K562 (cell line): Measurements from ENCODE around the gene LTBP4. TPM values are rescaled to one million over a fixed set of nuclear protein-coding genes. Genes with fewer than 3 reads are reported as not detected.

Source experiments
- ARNT ChIP-seq, 2 experiments: fragments of 450-650 bp; IDR thresholded peaks; 2 replicates each; pipeline ENCODE4 v1.6.1; 2016; ENCODE audit warnings: mild to moderate bottlenecking in 1 of 2
- C11orf30 ChIP-seq: fragments of 450-650 bp; IDR thresholded peaks from 2 replicates; pipeline ENCODE4 v1.6.1; 2016; ENCODE audit warnings: low read depth, mild to moderate bottlenecking
- CLOCK ChIP-seq: fragments of 250-450 bp; sonication (Bioruptor Pico); IDR thresholded peaks from 2 replicates; pipeline ENCODE4 v1.4.0; 2020; ENCODE audit warnings: mild to moderate bottlenecking, moderate library complexity, borderline replicate concordance
- ETV1 ChIP-seq: fragments of 450-650 bp; conservative IDR thresholded peaks from 2 replicates; pipeline ENCODE4 v1.6.1; 2016; ENCODE audit warnings: missing genetic modification characterization, control low read depth, low read depth, missing compliant biosample characterization
- HNRNPLL ChIP-seq: fragments of 200-400 bp; formaldehyde crosslinking; IDR thresholded peaks from 2 replicates; pipeline ENCODE4 v1.6.1; 2017; ENCODE audit warnings: low read length, low read depth, mild to moderate bottlenecking; ENCODE audit not compliant: poor library complexity, severe bottlenecking
- KAT8 ChIP-seq: fragments of 450-650 bp; IDR thresholded peaks from 2 replicates; pipeline ENCODE4 v1.6.1; 2016; ENCODE audit warnings: low read depth, mild to moderate bottlenecking
- MAFK ChIP-seq: IDR thresholded peaks from 2 replicates; pipeline ENCODE4 v1.6.1; 2011; ENCODE audit warnings: low read length, improper control_type of control experiment
- MAX ChIP-seq: sonication (generic); formaldehyde crosslinking; IDR thresholded peaks from 2 replicates; pipeline ENCODE4 v1.9.0; 2022; ENCODE audit warnings: mild to moderate bottlenecking, missing genetic modification reagents
- NFIX ChIP-seq: fragments of 250-450 bp; sonication (Bioruptor Pico); IDR thresholded peaks from 2 replicates; pipeline ENCODE4 v1.4.0; 2020; ENCODE audit warnings: low read depth, mild to moderate bottlenecking, moderate library complexity
- NFRKB ChIP-seq: fragments of 450-650 bp; IDR thresholded peaks from 2 replicates; pipeline ENCODE4 v1.6.1; 2016; ENCODE audit warnings: low read depth
- NFYB ChIP-seq: IDR thresholded peaks from 2 replicates; pipeline ENCODE4 v1.6.1; 2011; ENCODE audit warnings: mild to moderate bottlenecking, moderate library complexity; ENCODE audit not compliant: insufficient read length; ENCODE audit errors: extremely low read depth
- RB1 ChIP-seq: fragments of 450-650 bp; IDR thresholded peaks from 2 replicates; pipeline ENCODE4 v1.6.1; 2017; ENCODE audit warnings: low read depth, mild to moderate bottlenecking
- SIN3B ChIP-seq: fragments of 450-650 bp; IDR thresholded peaks from 2 replicates; pipeline ENCODE4 v1.6.1; 2017; ENCODE audit warnings: low read depth, mild to moderate bottlenecking, moderate library complexity
- SOX6 ChIP-seq: fragments of 450-650 bp; IDR thresholded peaks from 2 replicates; pipeline ENCODE4 v1.6.1; 2014; ENCODE audit warnings: mild to moderate bottlenecking
- TCFL5 ChIP-seq: fragments of 250-450 bp; sonication (Bioruptor Pico); conservative IDR thresholded peaks from 2 replicates; pipeline ENCODE4 v1.6.1; 2021; ENCODE audit warnings: mild to moderate bottlenecking, moderate library complexity, matching md5 sums
- TEAD4 ChIP-seq, 2 experiments: sonication (generic) in 1 of 2; formaldehyde crosslinking in 1 of 2; IDR thresholded peaks; 2 replicates each; pipeline versions ENCODE4 v1.6.1 to v1.8.0; 2012 to 2022; ENCODE audit warnings: borderline replicate concordance in 1 of 2, inconsistent platforms in 1 of 2, low read length in 1 of 2, mild to moderate bottlenecking in 1 of 2, missing genetic modification reagents in 1 of 2
- THRAP3 ChIP-seq: fragments of 450-650 bp; IDR thresholded peaks from 2 replicates; pipeline ENCODE4 v1.6.1; 2016; ENCODE audit warnings: mild to moderate bottlenecking, inconsistent platforms, borderline replicate concordance
- ZNF445 ChIP-seq: fragments of 250-450 bp; sonication (Bioruptor Pico); IDR thresholded peaks from 2 replicates; pipeline ENCODE4 v1.4.0; 2020; ENCODE audit warnings: low read depth, mild to moderate bottlenecking, moderate library complexity
- ZNF507 ChIP-seq: conservative IDR thresholded peaks from 2 replicates; pipeline ENCODE4 v1.6.1; 2017; ENCODE audit warnings: missing genetic modification characterization, missing compliant biosample characterization
- ZNF584 ChIP-seq: fragments of 200-800 bp; sonication (Bioruptor generic); IDR thresholded peaks from 2 replicates; pipeline ENCODE4 v1.6.1; 2016; ENCODE audit warnings: low read depth, mild to moderate bottlenecking, missing genetic modification characterization, missing compliant biosample characterization
- ZNF668 ChIP-seq: fragments of 250-450 bp; sonication (Bioruptor Pico); IDR thresholded peaks from 2 replicates; pipeline ENCODE4 v1.8.0; 2022; ENCODE audit warnings: mild to moderate bottlenecking, inconsistent platforms
- ZNF780A ChIP-seq: fragments of 250-450 bp; sonication (Bioruptor Pico); IDR thresholded peaks from 2 replicates; pipeline ENCODE4 v1.5.0; 2021; ENCODE audit warnings: mild to moderate bottlenecking
- polyA plus RNA-seq, 8 experiments: library from polyadenylated mRNA; depleted of rRNA in 4 of 8; stranded (reverse) in 5 of 8; unstranded in 3 of 8; fragments of >200 nt; fragmentation: Nextera tagmentation in 2 of 8; fragmentation: Illumina TruSeq in 1 of 8; extraction: Ambion mirVana in 2 of 8; extraction: Trizol in 1 of 8; gene quantifications; 2 replicates each; pipeline versions ENCODE4 v1.2.1 to v1.2.3, GENCODE V29; 2011 to 2014; ENCODE audit warnings: inconsistent platforms in 1 of 8, missing spikeins in 1 of 8
- total RNA-seq, 7 experiments: library from RNA; depleted of rRNA in 6 of 7; stranded (reverse); fragments of >200 nt in 6 of 7; fragmentation: Illumina TruSeq in 2 of 7; extraction: Trizol in 2 of 7; gene quantifications; 2 replicates each; pipeline versions ENCODE4 v1.2.1 to v1.2.3, GENCODE V29; 2011 to 2021; ENCODE audit warnings: low replicate concordance in 1 of 7
- TF ChIP-seq, protein P1 (sequence below): fragments of 250-450 bp; sonication (Bioruptor Pico); IDR thresholded peaks from 2 replicates; pipeline ENCODE4 v1.9.0; 2021; ENCODE audit warnings: mild to moderate bottlenecking
- TF ChIP-seq, protein P2 (sequence below): fragments of 450-650 bp; IDR thresholded peaks from 2 replicates; pipeline ENCODE4 v1.6.1; 2018; ENCODE audit warnings: mild to moderate bottlenecking, low read depth; ENCODE audit not compliant: partially characterized antibody

Gene LTBP4
- total and polyA plus RNA-seq, 9 of the 15 experiments (the other 6 are each of a cell fraction or from before 2014, with no cell fraction given) = 0.35 to 160 (median 31.6) TPM

DNA sequence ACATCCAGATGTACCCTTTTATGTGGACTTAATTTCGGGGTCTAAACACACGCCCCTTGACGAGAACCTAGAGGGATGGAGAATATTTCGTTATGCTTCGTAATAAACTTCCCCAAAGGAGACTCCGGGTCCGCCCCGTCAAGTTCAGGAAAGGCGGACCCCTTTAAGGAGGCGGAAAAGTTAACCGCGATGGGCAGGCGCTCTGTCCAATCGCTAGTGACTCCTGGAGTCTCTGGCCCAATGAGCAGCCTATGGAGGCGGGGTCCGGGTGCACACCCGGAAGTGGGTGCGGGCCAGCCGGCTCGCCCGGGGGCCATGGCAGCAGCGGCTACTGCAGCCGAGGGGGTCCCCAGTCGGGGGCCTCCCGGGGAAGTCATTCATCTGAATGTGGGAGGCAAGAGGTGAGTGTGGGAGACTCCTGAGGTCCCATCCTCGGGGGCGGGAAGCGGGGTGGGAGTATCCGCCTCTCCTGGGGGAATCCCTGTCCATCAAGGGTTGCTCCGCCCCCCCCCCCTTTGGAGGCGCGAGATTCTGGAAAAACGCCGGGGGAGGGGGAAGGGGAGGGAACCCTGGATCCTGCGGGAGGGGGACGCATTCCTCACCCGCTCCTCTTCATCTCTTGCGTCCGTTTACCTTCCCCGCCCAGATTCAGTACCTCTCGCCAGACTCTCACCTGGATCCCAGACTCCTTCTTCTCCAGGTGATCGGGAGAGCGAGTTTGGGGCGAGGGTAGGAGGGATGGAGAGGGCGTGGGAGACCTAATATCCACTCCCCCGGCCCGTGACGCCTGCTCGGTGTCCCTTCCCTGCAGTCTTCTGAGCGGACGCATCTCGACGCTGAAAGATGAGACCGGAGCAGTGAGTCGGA lies 24.4 kb upstream of the LTBP4 start, which contains the start of gene SHKBP1 (continued):
- TF ChIP-seq ZNF668 (CRISPR knock-in tag) (no peak), NFRKB (no peak), NFYB (peak; percentile 98), THRAP3 (no peak), ZNF507 (no peak), MAX (no peak), TEAD4 (IDR thresholded peaks at IDR 0.05; ENCODE audit: low read length) (no peak; the same call in 1 of the 2 replicates), TEAD4 (CRISPR knock-in tag; IDR thresholded peaks at IDR 0.05; ENCODE audit: borderline replicate concordance) (no peak), ZNF445 (no peak), ZNF780A (CRISPR knock-in tag) (no peak), C11orf30 (no peak), CLOCK (CRISPR knock-in tag) (no peak), NFIX (CRISPR knock-in tag) (no peak), SIN3B (no peak), KAT8 (no peak), ETV1 (tag) (no peak), RB1 (no peak; the same call in 1 of the 2 replicates), TCFL5 (CRISPR knock-in tag) (no peak), ARNT (IDR thresholded peaks at IDR 0.05) (no peak), MAFK (no peak), SOX6 (no peak), HNRNPLL (no peak), ZNF584 (no peak)
- TF ChIP-seq, protein P1, sequence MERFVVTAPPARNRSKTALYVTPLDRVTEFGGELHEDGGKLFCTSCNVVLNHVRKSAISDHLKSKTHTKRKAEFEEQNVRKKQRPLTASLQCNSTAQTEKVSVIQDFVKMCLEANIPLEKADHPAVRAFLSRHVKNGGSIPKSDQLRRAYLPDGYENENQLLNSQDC (CRISPR knock-in tag) = no peak
- TF ChIP-seq, protein P2, sequence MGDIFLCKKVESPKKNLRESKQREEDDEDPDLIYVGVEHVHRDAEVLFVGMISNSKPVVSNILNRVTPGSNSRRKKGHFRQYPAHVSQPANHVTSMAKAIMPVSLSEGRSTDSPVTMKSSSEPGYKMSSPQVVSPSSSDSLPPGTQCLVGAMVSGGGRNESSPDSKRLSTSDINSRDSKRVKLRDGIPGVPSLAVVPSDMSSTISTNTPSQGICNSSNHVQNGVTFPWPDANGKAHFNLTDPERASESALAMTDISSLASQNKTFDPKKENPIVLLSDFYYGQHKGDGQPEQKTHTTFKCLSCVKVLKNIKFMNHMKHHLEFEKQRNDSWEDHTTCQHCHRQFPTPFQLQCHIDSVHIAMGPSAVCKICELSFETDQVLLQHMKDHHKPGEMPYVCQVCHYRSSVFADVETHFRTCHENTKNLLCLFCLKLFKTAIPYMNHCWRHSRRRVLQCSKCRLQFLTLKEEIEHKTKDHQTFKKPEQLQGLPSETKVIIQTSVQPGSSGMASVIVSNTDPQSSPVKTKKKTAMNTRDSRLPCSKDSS = no peak
